ENCODE measurements around the gene PTX4. TPM values are rescaled to one million over a fixed set of nuclear protein-coding genes. Genes with fewer than 3 reads are reported as not detected.

PTX4 gene
- total RNA-seq, 4 donors from 2014 or later, result not detected

DNA sequence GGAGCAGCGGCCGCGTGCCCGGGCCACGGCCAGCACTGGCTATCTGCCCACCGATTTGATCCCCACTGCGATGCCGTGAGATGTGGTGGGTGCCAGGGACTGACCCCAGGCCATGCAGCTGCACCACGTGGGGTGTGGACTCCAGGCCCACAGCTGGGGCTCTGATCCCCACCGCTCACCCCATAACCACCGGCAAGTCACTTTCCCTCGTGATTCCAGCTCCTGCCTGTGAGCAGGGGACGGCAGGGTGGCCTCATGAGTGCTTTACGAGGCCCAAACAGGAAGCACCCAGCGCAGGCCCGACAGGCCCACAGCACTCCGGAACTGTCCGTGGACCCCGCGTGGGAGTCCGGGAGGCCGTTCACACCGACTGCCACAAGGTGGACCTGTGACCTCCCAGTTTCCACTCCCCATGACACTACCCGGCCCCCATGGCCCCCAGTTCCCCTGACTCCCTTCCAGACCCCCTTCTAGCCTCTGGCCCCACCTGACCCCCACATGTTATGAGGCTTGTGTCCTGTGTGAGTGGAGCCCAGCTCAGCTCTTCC, 616 bp downstream of the PTX4 start:
- no peak for TF ChIP-seq CTCF (IDR thresholded peaks at IDR 0.05)
- TF ChIP-seq POLR2A (IDR thresholded peaks at IDR 0.05), result no peak
- no peak for DNase-seq
- 73 to 100% methylated on average over 2 to 6 of the region's 24 CpGs for WGBS, 2 donors
- no peaks in the 10 kb centered on the region for H3K27me3 ChIP-seq
- H3K4me1 ChIP-seq, result peaks cover 6 to 11% (median 8%) of the 10 kb centered on the region in 3 donors
- no peaks in the 10 kb centered on the region for H3K9me3 ChIP-seq
- intact Hi-C loops (cut with DNase I), result no loop called here
- no peak overlapping the region for H3K27ac ChIP-seq
- no peaks in the 10 kb centered on the region for H3K36me3 ChIP-seq
- no peak overlapping the region for H3K4me3 ChIP-seq

DNA sequence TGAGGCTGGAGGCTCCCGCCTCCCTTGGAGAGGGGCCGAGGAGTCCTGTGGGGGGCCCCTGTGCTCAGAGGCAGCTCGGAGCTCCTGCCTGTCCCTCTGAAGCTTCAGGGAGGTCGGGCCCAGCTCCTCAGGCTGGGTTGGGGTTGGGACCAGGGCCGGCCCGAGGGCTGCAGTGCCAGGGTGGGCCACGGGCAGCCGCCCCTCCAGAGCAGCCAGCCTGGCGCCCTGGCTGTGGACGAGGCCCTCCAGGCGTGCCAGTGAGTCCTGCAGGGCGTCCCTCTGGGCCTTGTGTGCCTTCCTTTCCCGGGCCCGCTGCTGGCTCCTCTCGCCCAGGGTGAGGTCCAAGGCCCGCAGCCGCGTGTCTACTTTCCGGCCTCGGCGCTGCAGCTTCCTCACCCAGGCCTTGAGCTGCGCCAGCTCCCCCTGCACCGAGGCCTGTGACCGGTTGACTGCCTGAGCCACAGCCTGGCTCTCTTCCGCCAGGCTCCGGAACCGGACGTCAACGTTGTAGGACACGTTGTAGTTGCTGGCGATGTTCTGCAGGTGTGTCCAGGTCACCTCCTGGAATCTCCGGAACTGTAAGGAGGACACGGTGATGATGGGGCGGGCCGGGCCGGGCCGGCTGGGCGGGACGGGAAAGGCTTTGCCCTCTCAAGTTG, 1.2 kb downstream of the PTX4 start:
- Histone ChIP-seq H3K9me3 (no peaks in the 10 kb centered on the region), H3K27me3 (no peaks in the 10 kb centered on the region), H3K4me1 (peaks cover 2 to 9% (median 3%) of the 10 kb centered on the region in 3 donors), H3K27ac (no peak overlapping the region), H3K4me3 (no peak overlapping the region), H3K36me3 (no peaks in the 10 kb centered on the region)
- no CpG with 5 or more reads among the region's 39 CpGs for WGBS, 2 donors
- intact Hi-C loops (cut with DNase I), result no loop called here
- TF ChIP-seq CTCF (IDR thresholded peaks at IDR 0.05) (no peak), POLR2A (IDR thresholded peaks at IDR 0.05) (no peak)
- DNase-seq, result no peak

DNA sequence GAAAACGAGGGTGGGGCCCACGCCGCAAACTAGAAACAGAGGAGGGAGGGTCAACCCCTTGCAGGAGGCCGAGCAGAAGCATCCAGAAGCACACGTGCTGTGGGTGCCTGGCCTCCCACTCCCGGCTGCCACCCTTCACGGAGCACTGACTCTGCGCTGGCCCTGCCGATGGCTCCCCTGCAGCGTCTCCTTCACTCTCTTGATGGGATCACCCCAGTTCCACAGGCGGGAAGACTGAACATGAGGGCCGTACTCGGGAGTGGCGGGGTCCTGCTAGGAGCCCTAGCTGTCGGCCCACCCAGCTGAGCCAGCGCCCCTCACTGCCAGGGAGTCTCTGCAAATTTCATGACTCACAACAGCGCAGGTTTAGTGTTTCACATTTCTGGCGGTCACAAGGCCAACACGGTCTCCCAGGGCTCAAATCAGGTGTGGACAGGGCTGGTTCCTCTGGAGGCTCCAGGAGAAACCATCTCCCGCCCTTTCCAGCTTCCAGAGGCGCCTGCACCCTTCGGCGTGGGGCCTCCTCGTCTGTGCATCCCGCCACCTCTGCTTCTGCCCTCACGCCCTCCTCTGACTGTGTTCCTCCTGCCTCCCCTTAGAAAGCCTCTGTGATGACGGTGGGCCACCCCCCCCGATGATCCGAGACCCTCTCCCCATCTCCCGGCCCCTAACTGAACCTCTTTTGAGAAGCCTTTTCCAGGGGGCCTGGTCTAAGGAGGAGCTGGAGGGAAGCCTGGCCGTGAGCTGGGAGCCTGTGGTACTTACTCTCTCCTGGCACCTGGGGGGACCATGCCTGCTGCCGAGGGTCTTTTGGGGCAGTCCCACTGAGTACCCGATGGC, 2.0 kb downstream of the PTX4 start:
- peaks cover 0 to 12% (median 0%) of the 10 kb centered on the region in 3 donors for H3K4me1 ChIP-seq
- TF ChIP-seq CTCF (IDR thresholded peaks at IDR 0.05) (no peak), POLR2A (IDR thresholded peaks at IDR 0.05) (no peak)
- 78 to 85% methylated on average over 14 to 24 of the region's 33 CpGs for WGBS, 2 donors
- H3K27me3 ChIP-seq, result peaks cover 0 to 4% (median 0%) of the 10 kb centered on the region in 4 donors
- no peak for DNase-seq
- no peaks in the 10 kb centered on the region for H3K9me3 ChIP-seq
- no peak overlapping the region for H3K27ac ChIP-seq
- no peaks in the 10 kb centered on the region for H3K36me3 ChIP-seq
- intact Hi-C loops (cut with DNase I), result no loop called here
- no peak overlapping the region for H3K4me3 ChIP-seq

DNA sequence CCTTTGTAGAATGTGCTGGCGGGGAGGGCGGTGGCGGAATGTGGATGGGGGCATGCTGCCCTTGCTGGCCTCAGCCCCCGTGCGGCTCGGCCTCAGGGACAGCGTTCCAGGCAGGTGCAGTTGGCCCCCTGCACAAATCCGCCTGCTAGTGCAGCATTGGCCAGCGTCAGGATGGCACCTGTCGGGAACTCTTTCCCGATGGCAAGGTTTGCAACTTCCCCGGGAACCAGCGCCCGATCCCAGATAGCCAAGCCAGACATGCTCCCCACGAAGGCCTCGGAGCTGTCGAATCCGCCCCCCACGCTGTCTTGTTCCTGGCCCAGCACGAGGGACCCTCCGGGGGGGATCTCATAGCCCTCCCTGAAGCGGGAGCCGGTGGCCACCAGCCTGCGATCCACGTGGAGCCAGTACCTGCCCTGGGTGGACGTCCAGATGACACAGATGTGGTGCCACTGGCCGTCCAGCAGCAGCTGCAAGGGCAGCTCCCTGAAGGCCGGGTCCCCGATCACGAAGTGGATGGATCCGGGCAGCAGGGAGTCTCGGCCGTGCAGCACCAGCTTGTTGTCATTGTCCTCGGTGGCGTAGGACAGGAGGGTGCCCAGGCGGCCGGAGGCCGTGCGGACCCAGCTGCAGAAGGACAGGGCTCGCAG, 2.8 kb downstream of the PTX4 start:
- H3K9me3 ChIP-seq, result no peaks in the 10 kb centered on the region
- intact Hi-C loops (cut with DNase I), result no loop called here
- H3K4me1 ChIP-seq, result peaks cover 0 to 13% (median 0%) of the 10 kb centered on the region in 3 donors
- no peak for TF ChIP-seq CTCF (IDR thresholded peaks at IDR 0.05)
- TF ChIP-seq POLR2A (IDR thresholded peaks at IDR 0.05), result no peak
- no peak overlapping the region for H3K4me3 ChIP-seq
- H3K27ac ChIP-seq, result no peak overlapping the region
- no peaks in the 10 kb centered on the region for H3K36me3 ChIP-seq
- 92 to 97% methylated on average over 6 to 7 of the region's 40 CpGs for WGBS, 2 donors
- H3K27me3 ChIP-seq, result peaks cover 0 to 10% (median 0%) of the 10 kb centered on the region in 4 donors
- DNase-seq, result no peak

Data from esophagus squamous epithelium (tissue), 5 donors.